GM12878 (cell line): Measurements from ENCODE around the gene S100A2. TPM values are rescaled to one million over a fixed set of nuclear protein-coding genes. Genes with fewer than 3 reads are reported as not detected.

Experiments used
- ATAC-seq: fragments of 200-7000 bp; cut with Tn5 transposase; 3 replicates; pipeline ENCODE4 v1.9.1; 2020; ENCODE audit warnings: mild to moderate bottlenecking, moderate library complexity
- BruUV-seq: library from RNA; stranded (reverse); fragments of 400-500 nt; replicated peaks from 2 replicates; lab custom pipeline; 2021; lab: Mats Ljungman, UMichigan
- CTCF ChIA-PET: fragments of 300-600 bp; sonication (Branson Sonifier 250); formaldehyde crosslinking; extraction: SDS; loops from one replicate; lab custom pipeline; 2021; ENCODE audit warnings: inconsistent platforms; lab: Yijun Ruan, JAX
- POLR2A ChIA-PET: fragments of 350-600 bp; formaldehyde crosslinking; extraction: SDS; loops from one replicate; lab custom pipeline; 2021; ENCODE audit warnings: inconsistent platforms; lab: Charles Lee
- RAD21 ChIA-PET: fragments of 300-600 bp; sonication (Branson Sonifier 250); formaldehyde crosslinking; loops from one replicate; lab custom pipeline; 2023; ENCODE audit warnings: antibody characterized with exemption; ENCODE audit not compliant: unreplicated experiment; lab: Charles Lee
- SMC1A ChIA-PET: fragments of 300-600 bp; sonication (Branson Sonifier 250); formaldehyde crosslinking; loops from one replicate; lab custom pipeline; 2023; ENCODE audit not compliant: unreplicated experiment, uncharacterized antibody; lab: Charles Lee
- DNase-seq: peaks from one replicate; pipeline ENCODE4 v3.0.0-alpha.2; 2011; ENCODE audit warnings: low read depth, low spot score
- FAIRE-seq: peaks from 3 replicates; lab custom pipeline; 2011; peaks lifted over from hg19 to GRCh38; lab: Jason Lieb, UNC
- H2AFZ ChIP-seq: 2 replicates; pipeline ENCODE4 v1.6.0; 2011; ENCODE audit warnings: low read depth, low read length, control low read depth; ENCODE audit not compliant: control insufficient read depth
- H3K27ac ChIP-seq: 2 replicates; pipeline ENCODE4 v1.5.1; 2011; ENCODE audit warnings: control low read depth; ENCODE audit not compliant: control insufficient read depth, insufficient read depth
- H3K27me3 ChIP-seq, 2 experiments: replicated peaks in 1 of 2; 2 replicates each; pipeline versions ENCODE4 v1.6.0 to v1.6.1; 2011; ENCODE audit warnings: low read length in 1 of 2; ENCODE audit not compliant: control insufficient read depth in 2 of 2, insufficient read depth in 2 of 2
- H3K36me3 ChIP-seq, 2 experiments: 2 replicates each; pipeline ENCODE4 v1.5.1; 2011; ENCODE audit warnings: low read length in 1 of 2; ENCODE audit not compliant: control insufficient read depth in 2 of 2, insufficient read depth in 2 of 2
- H3K4me1 ChIP-seq: 2 replicates; pipeline ENCODE4 v1.6.1; 2011; ENCODE audit warnings: mild to moderate bottlenecking, low read length, moderate library complexity, mixed read lengths; ENCODE audit not compliant: control insufficient read depth, insufficient read depth
- H3K4me2 ChIP-seq: 2 replicates; pipeline ENCODE4 v1.6.0; 2011; ENCODE audit warnings: control low read depth; ENCODE audit not compliant: control insufficient read depth, insufficient read depth
- H3K4me3 ChIP-seq: fragments of 200-600 bp; sonication (generic); 2 replicates; pipeline ENCODE4 v1.5.1; 2016
- H3K79me2 ChIP-seq: 2 replicates; pipeline ENCODE4 v1.6.0; 2011; ENCODE audit warnings: low read length; ENCODE audit not compliant: control insufficient read depth, insufficient read depth
- H3K9ac ChIP-seq: 2 replicates; pipeline ENCODE4 v1.8.0; 2011; ENCODE audit warnings: low read length, control low read depth, mixed read lengths; ENCODE audit not compliant: control insufficient read depth, insufficient read depth
- H3K9me3 ChIP-seq: replicated peaks from 3 replicates; pipeline ENCODE4 v1.5.1; 2011; ENCODE audit warnings: mild to moderate bottlenecking, low read length; ENCODE audit not compliant: control insufficient read depth, insufficient read depth
- H4K20me1 ChIP-seq: 2 replicates; pipeline ENCODE4 v1.6.0; 2011; ENCODE audit not compliant: control insufficient read depth, insufficient read depth
- BCL11A ChIP-seq: IDR thresholded peaks from 2 replicates; pipeline ENCODE4 v1.6.1; 2011; ENCODE audit warnings: low read depth, low read length
- CUX1 ChIP-seq: IDR thresholded peaks from 2 replicates; pipeline ENCODE4 v1.6.1; 2012; ENCODE audit warnings: improper control_type of control experiment, low read depth, low read length; ENCODE audit not compliant: insufficient replicate concordance
- RB1 ChIP-seq: fragments of 450-650 bp; formaldehyde crosslinking; IDR thresholded peaks from 2 replicates; pipeline ENCODE4 v1.6.1; 2017; ENCODE audit warnings: mild to moderate bottlenecking, borderline replicate concordance
- TCF12 ChIP-seq: IDR thresholded peaks from 2 replicates; pipeline ENCODE4 v1.6.1; 2011; ENCODE audit warnings: low read depth, mild to moderate bottlenecking, low read length
- TCF3 ChIP-seq: IDR thresholded peaks from 2 replicates; pipeline ENCODE4 v1.6.1; 2012; ENCODE audit warnings: low read depth, mild to moderate bottlenecking, low read length, borderline replicate concordance; ENCODE audit not compliant: insufficient read depth
- WGBS: methylation state at CpG from one replicate; pipeline ENCODE4 v1.1.6; 2016; ENCODE audit warnings: low lambda C conversion rate; ENCODE audit not compliant: insufficient replicate concordance, insufficient coverage; ENCODE audit errors: missing lambda C conversion rate; 5-methylcytosine and 5-hydroxymethylcytosine counted together
- in situ Hi-C: fragments of 300-500 bp; cut with MboI; formaldehyde crosslinking; loops from 9 replicates; pipeline ENCODE4 v1.14.3; 2018; ENCODE audit warnings: mixed read lengths
- intact Hi-C: fragments of 100-400 bp; cut with micrococcal nuclease; formaldehyde crosslinking; loops from one replicate; pipeline ENCODE4 v1.14.2; 2022; ENCODE audit not compliant: unreplicated experiment
- polyA plus RNA-seq, 11 experiments: library from polyadenylated mRNA; depleted of rRNA in 4 of 11; unstranded in 6 of 11; stranded (reverse) in 5 of 11; fragments of >200 nt; fragmentation: Nextera tagmentation in 4 of 11; fragmentation: Illumina TruSeq in 1 of 11; extraction: Ambion mirVana in 4 of 11; extraction: Trizol in 1 of 11; gene quantifications; 1 replicate in 1 of 11; 2 replicates in 10 of 11; pipeline versions ENCODE4 v1.2.1 to v1.2.3, GENCODE V29; 2011 to 2016; ENCODE audit warnings: inconsistent platforms in 2 of 11, missing spikeins in 2 of 11, low read depth in 1 of 11
- total RNA-seq, 4 experiments: library from RNA; depleted of rRNA in 3 of 4; stranded (reverse); fragments of >200 nt in 3 of 4; fragmentation: Illumina TruSeq in 1 of 4; extraction: Trizol in 1 of 4; gene quantifications; 2 replicates each; pipeline versions ENCODE4 v1.2.1 to v1.2.3, GENCODE V29; 2013 to 2021

Gene S100A2
- total and polyA plus RNA-seq, 10 of the 15 experiments (the other 5 are each of a cell fraction or from before 2014, with no cell fraction given) = 0.11 to 1.5 (median 0.59) TPM; not detected in 2

- WGBS = 67% methylated on average over 3 of the region's 3 CpGs
- ChIA-PET RAD21 (interaction anchor here (1.0 to 2.0 kb wide), 2 partner anchors 10 to 51 kb away, joined by 3 to 6 read pairs; no protein-coding TSS in a partner anchor), CTCF (interaction anchor here (1.0 to 8.3 kb wide), 6 partner anchors 10 to 50 kb away, joined by 3 to 113 read pairs (median 12); partner anchors contain the start of gene S100A6), POLR2A (interaction anchor here (0.8 to 1.7 kb wide), 2 partner anchors 11 to 16 kb away, joined by 3 to 6 read pairs; partner anchors contain the start of gene S100A4), SMC1A (interaction anchor here (1.2 to 4.0 kb wide), 4 partner anchors 9 to 67 kb away, joined by 3 to 18 read pairs (median 10); partner anchors contain the start of gene S100A4)
- no peak for TF ChIP-seq CUX1
- no peak for TF ChIP-seq BCL11A
- TF ChIP-seq TCF3 = no peak
- TF ChIP-seq TCF12 = no peak
- no peak for TF ChIP-seq RB1
- intact Hi-C loops (no loop called here), in situ Hi-C loops (loop anchor here (5.0 kb wide), 1 partner anchor 54 kb away; no protein-coding TSS in a partner anchor)
- H3K36me3 ChIP-seq = no peaks in the 10 kb centered on the region
- H3K4me3 ChIP-seq = no peak overlapping the region
- DNase-seq = no peak
- no peak for ATAC-seq
- H4K20me1 ChIP-seq = no peaks in the 10 kb centered on the region
- H2AFZ ChIP-seq = no peak overlapping the region
- H3K27ac ChIP-seq = no peak overlapping the region
- H3K4me1 ChIP-seq = peaks cover 12% of the 10 kb centered on the region
- BruUV-seq = no TSS peak
- H3K4me2 ChIP-seq = no peak overlapping the region
- H3K79me2 ChIP-seq = no peaks in the 10 kb centered on the region
- H3K9ac ChIP-seq = no peak overlapping the region
- no peaks in the 10 kb centered on the region for H3K27me3 ChIP-seq
- no peaks in the 10 kb centered on the region for H3K9me3 ChIP-seq
- FAIRE-seq = no peak
These were observed 4.1 kb downstream of the S100A2 start for GRCh38 chr1:153561466-153561985.
